Neural progenitor cell (in vitro differentiated cells): Measurements from ENCODE around the gene VCAN.

Experiments
- EZH2 ChIP-seq: fragments of 200-600 bp; sonication (generic); IDR thresholded peaks from 2 replicates; pipeline ENCODE4 v1.6.1; 2017; ENCODE audit warnings: antibody characterized with exemption, mild to moderate bottlenecking, moderate library complexity
- EZH2phosphoT487 ChIP-seq: fragments of 200-600 bp; sonication (generic); IDR thresholded peaks from 2 replicates; pipeline ENCODE4 v1.6.1; 2017; ENCODE audit warnings: antibody characterized with exemption
- TF ChIP-seq, protein P1 (sequence below): fragments of 200-600 bp; sonication (generic); IDR thresholded peaks from 2 replicates; pipeline ENCODE4 v1.5.1; 2017; ENCODE audit warnings: antibody characterized with exemption, mild to moderate bottlenecking

DNA sequence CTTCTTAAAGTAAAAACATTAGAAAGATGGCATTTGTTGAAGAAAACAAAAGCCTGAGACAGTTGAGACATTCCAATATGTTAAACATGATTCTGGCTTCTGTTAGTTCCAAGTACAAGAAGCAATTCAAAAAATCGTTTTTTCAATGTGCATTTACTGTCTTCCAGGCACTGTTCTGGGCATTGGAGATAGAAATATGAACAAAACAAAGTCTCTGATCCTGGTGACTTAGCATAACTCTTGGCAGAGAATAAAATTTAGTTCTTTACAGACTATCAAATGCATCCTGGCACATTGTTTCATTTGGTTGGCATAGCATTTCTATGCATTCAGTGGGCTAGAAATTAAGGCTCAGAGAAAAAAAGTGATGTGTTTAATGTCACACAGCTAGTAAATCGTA lies 77.5 kb downstream of the VCAN start:
- TF ChIP-seq, protein P1, sequence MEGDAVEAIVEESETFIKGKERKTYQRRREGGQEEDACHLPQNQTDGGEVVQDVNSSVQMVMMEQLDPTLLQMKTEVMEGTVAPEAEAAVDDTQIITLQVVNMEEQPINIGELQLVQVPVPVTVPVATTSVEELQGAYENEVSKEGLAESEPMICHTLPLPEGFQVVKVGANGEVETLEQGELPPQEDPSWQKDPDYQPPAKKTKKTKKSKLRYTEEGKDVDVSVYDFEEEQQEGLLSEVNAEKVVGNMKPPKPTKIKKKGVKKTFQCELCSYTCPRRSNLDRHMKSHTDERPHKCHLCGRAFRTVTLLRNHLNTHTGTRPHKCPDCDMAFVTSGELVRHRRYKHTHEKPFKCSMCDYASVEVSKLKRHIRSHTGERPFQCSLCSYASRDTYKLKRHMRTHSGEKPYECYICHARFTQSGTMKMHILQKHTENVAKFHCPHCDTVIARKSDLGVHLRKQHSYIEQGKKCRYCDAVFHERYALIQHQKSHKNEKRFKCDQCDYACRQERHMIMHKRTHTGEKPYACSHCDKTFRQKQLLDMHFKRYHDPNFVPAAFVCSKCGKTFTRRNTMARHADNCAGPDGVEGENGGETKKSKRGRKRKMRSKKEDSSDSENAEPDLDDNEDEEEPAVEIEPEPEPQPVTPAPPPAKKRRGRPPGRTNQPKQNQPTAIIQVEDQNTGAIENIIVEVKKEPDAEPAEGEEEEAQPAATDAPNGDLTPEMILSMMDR = no peak
- TF ChIP-seq EZH2phosphoT487 = no peak
- TF ChIP-seq EZH2 = no peak
